HuH-7.5 (cell line): Measurements from ENCODE around the gene GP1BB.

Source experiments
- DNase-seq: peaks from one replicate; pipeline ENCODE4 v3.0.0; 2011; ENCODE audit warnings: low spot score

GP1BB gene

DNA sequence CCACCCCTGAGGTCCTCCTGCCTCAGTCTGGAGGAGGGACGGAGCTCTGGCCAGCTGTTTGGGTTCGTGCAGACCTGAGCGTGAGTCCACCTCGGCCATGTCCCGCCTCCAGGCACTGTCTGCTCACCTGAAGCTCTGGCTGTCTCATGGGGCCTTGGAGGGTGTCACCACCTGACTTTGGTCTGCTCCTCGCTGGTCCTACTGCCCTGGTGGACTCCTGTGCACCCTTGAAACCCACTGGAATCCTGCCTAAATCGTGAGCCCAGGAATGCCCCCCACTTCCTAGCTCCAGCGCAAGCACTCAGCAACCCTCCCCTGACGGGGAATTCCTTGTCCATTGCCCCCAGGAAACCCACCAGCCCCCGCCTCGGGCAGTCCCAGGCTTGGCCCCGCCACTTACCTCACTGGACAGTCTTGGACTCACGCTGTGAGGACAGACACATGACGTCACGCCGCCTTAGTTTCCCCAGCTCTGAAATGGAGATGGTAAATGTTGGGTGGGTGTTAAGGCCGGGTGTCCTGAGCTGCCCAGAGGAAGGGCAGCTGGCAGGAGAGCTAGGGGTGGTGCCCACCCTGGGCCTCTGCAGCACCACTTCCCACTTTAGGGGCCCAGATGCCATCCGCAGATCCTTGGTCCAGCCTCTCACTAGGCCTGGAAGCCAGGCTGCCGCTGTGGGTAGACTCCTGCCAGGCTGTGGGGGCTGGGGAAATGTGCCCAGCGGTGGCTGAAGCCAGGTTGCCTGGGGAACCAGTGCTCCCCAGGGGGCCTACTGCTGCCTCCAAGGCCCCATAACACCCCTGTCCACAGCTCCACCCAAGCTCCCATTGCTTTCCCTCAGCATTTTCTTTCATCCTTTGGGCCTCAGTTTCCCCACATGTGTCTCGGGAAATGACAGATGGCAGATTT, 19.1 kb downstream of the GP1BB start:
- DNase-seq = no peak

DNA sequence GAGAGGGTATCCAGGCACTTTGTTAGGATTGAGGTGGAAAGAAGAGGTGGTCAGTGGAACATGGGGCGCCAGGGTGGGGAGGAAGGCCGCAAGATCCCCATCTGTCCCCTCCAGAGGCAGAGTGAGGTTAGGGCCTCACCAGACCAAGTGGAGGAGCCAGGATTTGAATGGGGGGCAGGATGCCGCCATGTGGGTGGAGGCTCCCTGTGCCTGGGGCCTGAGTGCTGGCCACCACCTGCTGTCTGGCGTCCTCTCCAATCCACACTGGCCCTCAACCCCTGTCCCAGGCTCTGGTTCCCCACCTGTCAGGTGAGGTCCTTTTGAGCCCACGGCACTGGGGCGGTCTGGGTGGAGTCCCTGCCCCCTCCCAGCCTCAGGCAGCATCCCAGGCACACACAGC, 19.7 kb downstream of the GP1BB start:
- DNase-seq = no peak

DNA sequence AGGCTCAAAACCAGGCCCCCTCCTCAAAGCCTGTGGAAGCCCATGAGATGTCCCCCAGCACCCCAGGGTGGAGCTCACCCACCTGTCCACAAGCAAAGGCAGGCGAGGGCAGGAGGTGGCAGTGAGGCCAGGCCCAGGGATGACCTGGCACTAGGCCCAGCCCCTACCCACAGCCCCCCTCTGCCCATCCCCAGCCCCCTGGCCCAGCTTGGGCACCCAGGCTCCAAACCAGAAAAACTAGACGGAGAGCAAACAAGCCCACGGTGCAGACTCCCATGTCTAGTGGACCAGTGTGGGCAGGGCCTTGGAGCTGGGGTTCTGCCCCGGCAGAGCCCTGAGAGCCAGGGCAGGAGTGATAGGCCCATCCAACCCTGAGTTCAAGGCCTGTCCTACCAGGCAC, 20.3 kb downstream of the GP1BB start:
- no peak for DNase-seq

DNA sequence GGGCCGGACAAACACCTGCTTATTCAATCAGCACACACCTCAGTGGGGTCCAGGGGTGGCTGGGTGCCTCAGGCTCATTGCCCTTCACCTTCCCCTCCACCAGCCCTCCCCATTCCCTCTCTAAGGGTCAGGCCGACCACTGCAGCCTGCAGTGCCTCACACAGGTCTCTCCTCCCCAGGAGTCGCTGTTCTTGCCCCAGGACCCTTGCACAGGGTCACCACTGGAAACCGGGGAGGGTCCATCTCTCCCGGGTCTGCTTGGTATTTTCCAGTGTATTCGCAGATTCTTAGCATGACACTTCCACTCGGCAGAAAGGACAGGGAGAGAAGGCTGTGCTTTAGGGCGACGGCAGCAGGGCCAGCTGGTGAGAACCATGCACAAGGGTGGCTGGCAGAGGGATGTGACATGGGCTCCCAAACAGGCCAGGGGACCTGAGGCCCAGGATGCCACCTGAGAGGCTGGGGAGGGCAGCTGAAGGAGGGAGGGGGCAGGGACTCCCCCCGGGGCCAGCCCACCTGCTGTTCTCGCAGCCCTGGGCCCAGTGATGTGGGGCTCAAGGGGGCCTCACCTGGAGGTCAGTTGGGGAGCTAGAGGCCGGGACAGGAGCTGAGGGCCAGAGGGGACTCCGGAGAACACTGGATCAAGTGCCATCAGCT, 21.1 kb downstream of the GP1BB start:
- DNase-seq = no peak

GRCh38 chr22:19745155-19746101, 22.1 kb downstream of the GP1BB start:
- no peak for DNase-seq

DNA sequence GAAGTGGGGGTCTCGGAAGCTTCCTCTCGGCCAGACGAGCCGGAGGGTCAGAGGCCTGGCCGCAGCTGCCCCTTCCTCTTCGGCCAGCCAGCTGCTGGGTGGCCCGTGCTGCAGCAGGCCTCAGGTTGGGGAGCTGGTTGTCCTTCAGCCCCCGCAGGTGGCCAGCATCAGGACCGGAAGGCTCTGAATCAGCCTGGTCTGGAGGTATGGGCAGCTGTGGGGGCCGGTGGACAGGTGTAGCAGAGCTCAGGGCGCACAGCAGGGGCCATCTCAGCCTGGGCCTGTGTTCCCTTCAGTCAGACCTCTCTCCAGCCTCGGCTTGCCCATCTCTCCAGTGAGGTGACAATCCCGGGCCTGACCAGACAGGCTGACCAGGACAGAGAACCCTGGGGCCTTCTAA, 23.4 kb downstream of the GP1BB start:
- no peak for DNase-seq

DNA sequence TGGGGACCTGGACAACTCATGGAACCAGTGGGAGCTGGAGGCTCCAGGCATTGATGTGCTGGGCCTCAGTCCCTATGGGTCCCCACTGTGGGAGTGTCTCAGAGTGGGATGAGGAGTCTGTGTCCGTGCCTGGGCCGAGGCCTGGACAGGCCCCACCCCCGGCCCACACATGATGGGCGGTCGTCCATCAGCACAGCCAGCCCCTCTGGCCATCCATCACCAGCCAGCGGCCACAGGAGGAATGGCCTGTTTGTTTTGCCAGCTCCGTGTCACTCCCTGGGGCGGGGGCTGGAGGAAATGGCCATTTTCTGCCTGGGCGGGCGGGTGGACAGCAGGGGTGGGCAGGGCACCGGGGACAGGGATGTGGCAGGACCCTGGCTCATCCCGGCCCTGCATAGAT, 24.2 kb downstream of the GP1BB start:
- DNase-seq = no peak

DNA sequence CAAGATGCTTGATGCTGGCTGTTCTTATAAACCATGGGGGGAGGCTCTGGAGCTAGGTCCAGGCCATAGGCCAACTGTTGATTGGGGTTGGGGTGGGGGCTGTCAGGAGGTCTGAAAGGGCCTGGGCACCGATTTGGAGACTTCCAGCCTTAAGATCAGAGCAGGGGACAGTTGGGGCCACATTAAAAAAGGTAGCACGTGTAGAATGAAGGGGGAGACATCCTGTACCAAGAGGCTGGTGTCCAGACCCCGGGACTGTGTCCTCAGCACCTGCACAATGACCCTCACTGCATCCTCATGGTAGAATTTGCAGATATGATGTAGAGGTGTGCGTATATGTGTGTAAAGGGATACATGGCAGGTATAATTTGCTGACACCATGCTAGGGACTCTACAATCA, 24.8 kb downstream of the GP1BB start:
- DNase-seq = no peak

GRCh38 chr22:19748991-19749664, 25.8 kb downstream of the GP1BB start:
- DNase-seq = no peak

GRCh38 chr22:19749876-19750275, 26.5 kb downstream of the GP1BB start:
- DNase-seq = no peak

DNA sequence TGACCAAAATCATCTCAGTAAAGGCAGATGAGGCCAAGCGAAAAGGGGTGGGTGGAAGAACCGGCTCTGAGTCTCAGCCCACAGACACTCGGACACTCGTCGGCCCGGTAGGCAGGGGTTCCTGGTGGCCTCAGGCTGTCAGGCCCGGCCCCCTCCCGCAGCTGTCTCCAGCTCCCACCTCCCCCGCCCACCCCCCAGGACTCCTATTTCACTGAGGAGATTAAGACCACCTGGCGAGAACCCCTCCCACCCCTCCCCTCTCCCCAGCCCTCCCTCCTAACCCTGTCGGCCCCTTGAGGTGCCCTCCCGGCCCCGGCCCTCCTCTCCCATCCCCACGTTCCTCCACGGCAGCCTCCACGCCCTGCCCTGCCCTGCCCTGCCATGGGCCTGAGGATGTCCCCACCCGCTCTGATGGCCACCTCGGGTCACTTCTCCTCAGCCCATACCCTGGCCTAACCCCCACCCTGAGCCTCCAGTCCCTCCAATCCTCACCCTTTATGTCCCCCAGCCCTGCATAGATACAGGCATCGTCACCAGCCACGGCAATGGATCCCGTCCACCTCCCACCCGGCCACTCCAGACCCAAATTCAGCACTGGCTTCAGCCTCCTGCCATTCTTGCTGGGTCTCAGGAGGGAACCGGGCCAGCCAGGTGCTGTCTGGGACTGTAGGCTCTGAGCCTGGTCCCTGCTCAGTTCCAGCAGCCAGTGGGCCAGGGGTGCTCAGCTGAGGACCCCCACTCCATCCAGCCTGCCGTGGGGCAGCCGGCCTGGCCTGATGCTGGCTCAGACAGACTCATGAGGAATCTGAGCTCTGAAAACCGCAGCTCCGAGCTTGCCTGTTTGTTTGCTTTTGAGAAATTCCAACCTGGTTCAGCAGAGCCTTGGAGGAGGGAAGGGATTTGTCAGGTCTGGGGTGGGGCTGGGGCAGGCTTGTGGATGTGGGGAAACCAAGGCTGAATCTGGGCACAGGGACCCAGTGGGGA, 27.5 kb downstream of the GP1BB start:
- no peak for DNase-seq

- DNase-seq = no peak
Measured at GRCh38 chr22:19751497-19752245, 28.3 kb downstream of the GP1BB start.

DNA sequence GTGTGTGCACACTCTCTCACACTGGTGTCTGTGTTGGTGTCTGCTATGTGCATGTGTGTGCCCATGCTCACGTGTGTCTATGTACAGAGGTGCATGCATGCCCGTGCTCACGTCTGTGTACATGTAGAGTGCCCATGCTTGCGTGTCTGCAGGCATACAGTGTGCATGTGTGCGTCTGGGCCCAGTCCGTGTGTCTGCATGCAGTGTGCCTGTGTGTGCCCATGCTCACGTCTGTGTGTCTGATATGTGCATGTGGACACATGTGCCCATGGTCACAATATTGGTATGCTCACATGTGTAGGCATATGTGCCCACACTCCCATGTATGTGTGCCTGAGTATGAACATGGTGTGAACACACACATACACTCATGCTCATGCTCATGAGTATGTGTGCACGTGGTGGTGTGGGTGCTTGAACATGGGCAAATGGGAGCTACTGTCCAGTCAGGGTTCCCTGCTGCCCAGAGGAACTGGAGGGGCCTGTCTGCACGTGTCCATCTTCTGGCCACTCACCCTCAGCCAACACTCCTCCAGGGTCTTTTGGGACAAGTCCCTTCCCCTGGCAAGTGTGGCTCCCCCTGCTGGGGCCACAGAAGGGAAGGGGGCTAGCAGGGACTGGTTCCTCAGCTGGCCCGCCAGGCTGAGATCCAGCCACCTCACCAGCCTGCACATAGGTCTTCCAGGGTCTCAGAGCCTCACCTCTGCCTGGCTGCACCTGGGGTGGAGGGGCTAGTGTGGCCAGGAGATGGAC, 29.9 kb downstream of the GP1BB start:
- no peak for DNase-seq

DNA sequence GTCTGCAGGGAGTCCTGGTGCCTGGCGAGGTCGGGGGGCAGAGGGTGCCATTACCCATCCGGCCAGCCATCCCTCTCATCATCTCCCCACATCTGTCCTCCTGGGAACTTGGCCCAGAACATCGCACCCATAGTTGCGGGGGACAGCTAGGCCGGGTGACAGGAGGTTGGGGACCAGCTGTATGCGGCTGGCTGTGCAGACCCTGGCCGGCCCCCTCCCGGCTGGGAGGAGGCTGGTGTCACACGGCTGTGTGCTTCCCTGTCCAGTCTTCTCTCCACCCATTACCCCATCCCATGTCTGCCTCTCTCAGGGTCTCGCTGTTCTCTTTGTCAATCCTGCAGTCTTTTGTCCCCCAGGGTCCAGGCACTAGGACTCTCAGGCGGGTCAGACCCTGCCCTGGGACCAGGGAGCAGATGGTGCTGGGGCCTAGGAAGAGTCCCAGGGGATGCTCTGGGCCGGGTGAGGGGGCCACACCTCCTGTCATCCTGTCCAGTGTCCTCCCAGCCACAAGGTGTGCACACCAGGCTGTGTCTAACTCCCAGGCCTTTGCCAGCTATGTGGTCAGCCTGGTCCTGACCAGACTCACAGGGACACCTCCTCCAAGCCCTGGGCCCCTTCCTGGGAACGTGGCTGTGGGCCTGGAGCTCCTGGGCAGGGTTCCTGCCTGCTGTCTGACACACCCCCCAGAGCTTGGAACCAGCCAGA, 30.8 kb downstream of the GP1BB start:
- no peak for DNase-seq

GRCh38 chr22:19754701-19755144, 31.4 kb downstream of the GP1BB start:
- DNase-seq = no peak

- DNase-seq = no peak
Measured at GRCh38 chr22:19755145-19755710, 31.9 kb downstream of the GP1BB start.

- DNase-seq = no peak
Measured at GRCh38 chr22:19755722-19756287, 32.5 kb downstream of the GP1BB start.
